Measurements from ENCODE around the gene TBC1D14.
A peak's percentile ranks its signal among the peaks of the same experiment; 100 is the strongest.
"Not testable (repeated sequence)": the region's sequence is repeated elsewhere in the genome, so short reads cannot be mapped to it uniquely, and the experiment has no call there.

Gene TBC1D14

GRCh38 chr4:6974138-6974848, 64.7 kb downstream of the TBC1D14 start:
- FAIRE-seq, result peak; percentile 80
- peak; percentile 68 for DNase-seq (ENCODE audit: insufficient read length, low spot score)
- TF ChIP-seq TAF1 (IDR thresholded peaks at IDR 0.05; ENCODE audit: low read depth, low read length) (no peak), POU2F2 (IDR thresholded peaks at IDR 0.05; ENCODE audit: low read depth, low read length) (peak; percentile 38; the same call in 1 of the 2 replicates)

DNA sequence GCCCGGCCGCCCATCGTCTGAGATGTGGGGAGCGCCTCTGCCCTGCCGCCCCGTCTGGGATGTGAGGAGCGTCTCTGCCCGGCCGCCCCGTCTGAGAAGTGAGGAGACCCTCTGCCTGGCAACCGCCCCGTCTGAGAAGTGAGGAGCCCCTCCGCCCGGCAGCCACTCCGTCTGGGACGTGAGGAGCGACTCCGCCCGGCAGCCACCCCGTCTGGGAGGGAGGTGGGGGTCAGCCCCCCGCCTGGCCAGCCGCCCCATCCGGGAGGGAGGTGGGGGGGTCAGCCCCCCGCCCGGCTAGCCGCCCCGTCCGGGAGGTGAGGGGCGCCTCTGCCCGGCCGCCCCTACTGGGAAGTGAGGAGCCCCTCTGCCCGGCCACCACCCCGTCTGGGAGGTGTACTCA, 68.2 kb downstream of the TBC1D14 start:
- not testable (repeated sequence) for FAIRE-seq; DNase-seq (ENCODE audit: insufficient read length, low spot score)

GRCh38 chr4:6983544-6984142, 74.0 kb downstream of the TBC1D14 start:
- peak; percentile 52; the same call in 1 of the 2 replicates for TF ChIP-seq SPI1 (IDR thresholded peaks at IDR 0.05; ENCODE audit: low read depth, low read length)
- TF ChIP-seq TAF1 (IDR thresholded peaks at IDR 0.05; ENCODE audit: low read depth, low read length), result no peak
- FAIRE-seq, result no peak
- DNase-seq (ENCODE audit: insufficient read length, low spot score), result no peak

DNA sequence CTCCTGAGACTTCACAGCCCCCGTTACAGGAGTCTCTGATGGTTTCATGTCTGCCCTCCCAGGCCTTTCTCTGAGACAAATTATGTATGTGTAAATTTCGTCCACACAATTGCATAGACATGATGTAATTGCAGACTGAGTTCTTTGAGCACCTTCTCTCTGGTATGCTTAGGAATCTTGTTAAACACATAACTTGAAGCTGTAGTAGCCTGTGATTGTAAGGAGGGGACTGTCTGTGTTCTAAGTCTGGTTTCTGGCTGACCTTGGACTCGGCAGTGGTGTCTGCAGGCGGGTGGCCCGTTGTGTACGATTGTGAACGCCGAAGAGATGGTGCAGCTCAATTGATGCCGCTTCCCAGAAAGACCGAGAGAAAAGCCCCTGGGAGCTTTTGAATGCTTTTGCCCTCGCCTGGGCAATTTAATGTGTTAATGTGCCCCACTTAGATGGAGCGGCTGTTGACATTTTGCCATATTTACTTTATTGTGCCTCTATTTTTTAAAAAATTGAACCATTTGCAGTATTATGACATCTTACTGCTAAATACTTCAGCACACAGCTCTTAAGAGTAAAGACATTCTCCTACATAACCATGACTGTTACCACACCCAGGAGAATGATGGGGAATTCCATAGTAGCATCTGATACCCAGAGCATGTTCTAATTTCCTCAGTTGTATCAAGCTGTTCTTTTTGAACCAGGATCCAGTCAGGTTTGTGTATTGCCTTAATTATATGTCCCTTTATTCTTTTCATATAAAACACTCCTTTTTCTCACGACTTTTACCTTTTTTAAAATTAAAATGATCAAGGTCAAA, 75.2 kb downstream of the TBC1D14 start:
- DNase-seq (ENCODE audit: insufficient read length, low spot score) (no peak), FAIRE-seq (no peak)
- no peak for TF ChIP-seq PAX5 (IDR thresholded peaks at IDR 0.05; ENCODE audit: insufficient read depth, low read length, severe bottlenecking)
- no peak for TF ChIP-seq POLR2AphosphoS5 (IDR thresholded peaks at IDR 0.05; ENCODE audit: low read depth, low read length)

GRCh38 chr4:6986072-6986780, 76.6 kb downstream of the TBC1D14 start:
- DNase-seq (ENCODE audit: insufficient read length, low spot score), result no peak

DNA sequence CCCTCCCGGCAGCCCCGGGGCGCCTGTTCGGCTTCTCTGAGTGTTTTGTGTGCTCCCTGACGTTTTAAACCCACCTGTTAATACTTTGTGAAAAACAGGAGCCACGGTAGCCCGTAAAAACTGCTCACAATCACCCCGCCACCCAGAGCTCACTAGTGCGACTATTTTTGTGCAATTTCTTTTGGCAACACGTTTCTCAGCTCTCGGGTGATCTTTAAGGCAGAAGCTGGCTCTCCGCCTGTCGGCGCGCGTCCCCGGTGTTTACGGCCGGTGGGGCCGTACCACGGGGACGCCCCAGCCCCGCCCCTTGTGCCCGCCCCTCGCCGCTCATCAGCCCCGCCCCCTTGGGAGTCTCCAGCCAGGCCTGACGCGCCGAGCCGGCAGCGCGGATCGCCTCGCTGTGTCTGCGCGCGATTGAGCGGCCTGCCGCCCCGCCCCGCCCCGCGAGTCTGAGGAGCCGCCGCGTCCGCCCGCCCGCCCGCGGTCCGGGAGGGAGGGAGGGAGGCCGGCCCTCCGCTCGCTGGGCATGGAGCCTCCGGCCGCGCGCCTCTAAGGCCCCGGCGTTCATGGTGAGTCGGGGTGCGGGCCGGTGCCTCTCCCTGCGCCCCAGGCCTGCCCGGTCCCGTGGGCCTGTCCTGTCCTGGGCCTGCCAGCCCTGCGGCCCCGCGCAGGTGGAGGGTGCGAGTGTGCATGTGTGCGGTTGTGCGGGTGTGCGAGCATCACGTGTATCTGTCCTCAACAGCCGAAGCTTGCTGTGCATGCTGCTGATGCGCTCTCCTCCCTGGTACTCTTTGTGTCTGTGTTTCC, 77.4 kb downstream of the TBC1D14 start:
- FAIRE-seq, result peak; percentile 89
- TF ChIP-seq PAX5 (IDR thresholded peaks at IDR 0.05; ENCODE audit: insufficient read depth, low read length, severe bottlenecking) (no peak), POLR2AphosphoS5 (IDR thresholded peaks at IDR 0.05; ENCODE audit: low read depth, low read length) (peak; percentile 67; the same call in 1 of the 2 replicates), TAF1 (IDR thresholded peaks at IDR 0.05; ENCODE audit: low read depth, low read length) (peak; percentile 35; the same call in 1 of the 2 replicates), SPI1 (IDR thresholded peaks at IDR 0.05; ENCODE audit: low read depth, low read length) (no peak), POLR2A (IDR thresholded peaks at IDR 0.05; ENCODE audit: low read depth, low read length) (peak; percentile 69), POU2F2 (IDR thresholded peaks at IDR 0.05; ENCODE audit: low read depth, low read length) (no peak)
- peak; percentile 89 for DNase-seq (ENCODE audit: insufficient read length, low spot score)

More at GRCh38 chr4:6986072-6986780, 76.6 kb downstream of the TBC1D14 start:
- TF ChIP-seq POLR2AphosphoS5 (IDR thresholded peaks at IDR 0.05; ENCODE audit: low read depth, low read length), result no peak
- TF ChIP-seq PAX5 (IDR thresholded peaks at IDR 0.05; ENCODE audit: insufficient read depth, low read length, severe bottlenecking), result no peak
- TF ChIP-seq POU2F2 (IDR thresholded peaks at IDR 0.05; ENCODE audit: low read depth, low read length), result no peak
- no peak for TF ChIP-seq SPI1 (IDR thresholded peaks at IDR 0.05; ENCODE audit: low read depth, low read length)
- TF ChIP-seq TAF1 (IDR thresholded peaks at IDR 0.05; ENCODE audit: low read depth, low read length), result no peak
- no peak for TF ChIP-seq POLR2A (IDR thresholded peaks at IDR 0.05; ENCODE audit: low read depth, low read length)
- FAIRE-seq, result no peak

DNA sequence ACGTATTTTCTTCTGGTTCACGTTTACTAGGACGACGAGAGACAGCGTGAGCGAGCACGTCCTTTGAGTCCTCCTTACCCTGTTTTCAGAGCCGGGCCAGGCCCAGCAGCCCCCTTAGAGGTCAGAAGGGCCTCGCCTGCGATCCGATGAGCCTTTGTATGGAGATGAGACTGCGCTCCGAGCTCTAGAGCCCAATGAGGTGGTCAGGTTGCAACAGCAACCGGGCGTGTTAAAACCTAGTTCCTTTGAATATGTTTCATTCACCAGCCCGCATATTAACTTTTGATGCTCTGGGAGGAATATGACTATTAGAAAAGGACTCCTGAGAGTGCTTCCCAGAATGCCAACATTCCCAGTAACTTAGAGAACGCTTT, 77.9 kb downstream of the TBC1D14 start:
- FAIRE-seq (no peak), DNase-seq (ENCODE audit: insufficient read length, low spot score) (no peak)
- TF ChIP-seq SPI1 (IDR thresholded peaks at IDR 0.05; ENCODE audit: low read depth, low read length) (no peak), POU2F2 (IDR thresholded peaks at IDR 0.05; ENCODE audit: low read depth, low read length) (no peak), POLR2AphosphoS5 (IDR thresholded peaks at IDR 0.05; ENCODE audit: low read depth, low read length) (no peak), TAF1 (IDR thresholded peaks at IDR 0.05; ENCODE audit: low read depth, low read length) (no peak), POLR2A (IDR thresholded peaks at IDR 0.05; ENCODE audit: low read depth, low read length) (no peak), PAX5 (IDR thresholded peaks at IDR 0.05; ENCODE audit: insufficient read depth, low read length, severe bottlenecking) (no peak)

DNA sequence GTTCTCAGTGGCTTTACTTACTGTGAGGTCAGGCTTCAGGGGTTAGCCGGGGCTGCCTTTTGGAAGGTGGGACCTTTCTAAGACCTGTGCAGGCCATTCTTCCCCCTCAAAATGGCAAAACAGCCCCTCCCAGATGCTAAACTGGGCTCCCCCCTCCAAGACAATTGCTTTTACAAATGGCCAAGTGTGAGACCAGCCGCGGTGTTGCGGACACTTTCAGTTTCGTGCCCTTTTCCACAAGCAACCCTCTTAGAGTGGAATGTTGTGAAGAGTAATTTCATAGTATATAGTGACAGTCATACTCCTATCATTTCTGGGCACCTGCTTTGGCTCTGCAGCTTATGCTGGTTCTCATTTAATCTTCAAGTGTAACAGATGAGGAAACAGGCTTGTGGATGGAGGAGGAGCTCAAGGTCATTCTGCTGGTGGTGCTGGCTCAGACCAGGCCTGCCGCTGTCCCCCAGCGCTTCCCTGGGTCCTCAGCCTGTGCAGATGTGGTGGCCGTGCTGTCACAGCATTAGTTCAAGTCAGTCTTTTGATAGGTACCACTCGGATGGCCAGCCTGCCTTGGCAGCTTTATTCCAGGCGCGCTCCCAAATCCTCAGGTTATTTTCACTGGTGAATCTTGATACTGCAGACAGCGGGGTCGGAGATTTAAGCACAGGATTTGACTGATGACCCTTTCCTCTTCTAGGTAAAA, 78.5 kb downstream of the TBC1D14 start:
- TF ChIP-seq POLR2A (IDR thresholded peaks at IDR 0.05; ENCODE audit: low read depth, low read length) (no peak), PAX5 (IDR thresholded peaks at IDR 0.05; ENCODE audit: insufficient read depth, low read length, severe bottlenecking) (no peak), SPI1 (IDR thresholded peaks at IDR 0.05; ENCODE audit: low read depth, low read length) (no peak), TAF1 (IDR thresholded peaks at IDR 0.05; ENCODE audit: low read depth, low read length) (no peak), POU2F2 (IDR thresholded peaks at IDR 0.05; ENCODE audit: low read depth, low read length) (no peak), POLR2AphosphoS5 (IDR thresholded peaks at IDR 0.05; ENCODE audit: low read depth, low read length) (no peak)
- no peak for FAIRE-seq
- DNase-seq (ENCODE audit: insufficient read length, low spot score), result no peak

All from GM12891 (cell line).